Measurements from ENCODE around the gene ZCCHC13.

GRCh38 chrX:74292808-74293123 lies 11.2 kb upstream of the ZCCHC13 start:
- TF ChIP-seq, protein P1, sequence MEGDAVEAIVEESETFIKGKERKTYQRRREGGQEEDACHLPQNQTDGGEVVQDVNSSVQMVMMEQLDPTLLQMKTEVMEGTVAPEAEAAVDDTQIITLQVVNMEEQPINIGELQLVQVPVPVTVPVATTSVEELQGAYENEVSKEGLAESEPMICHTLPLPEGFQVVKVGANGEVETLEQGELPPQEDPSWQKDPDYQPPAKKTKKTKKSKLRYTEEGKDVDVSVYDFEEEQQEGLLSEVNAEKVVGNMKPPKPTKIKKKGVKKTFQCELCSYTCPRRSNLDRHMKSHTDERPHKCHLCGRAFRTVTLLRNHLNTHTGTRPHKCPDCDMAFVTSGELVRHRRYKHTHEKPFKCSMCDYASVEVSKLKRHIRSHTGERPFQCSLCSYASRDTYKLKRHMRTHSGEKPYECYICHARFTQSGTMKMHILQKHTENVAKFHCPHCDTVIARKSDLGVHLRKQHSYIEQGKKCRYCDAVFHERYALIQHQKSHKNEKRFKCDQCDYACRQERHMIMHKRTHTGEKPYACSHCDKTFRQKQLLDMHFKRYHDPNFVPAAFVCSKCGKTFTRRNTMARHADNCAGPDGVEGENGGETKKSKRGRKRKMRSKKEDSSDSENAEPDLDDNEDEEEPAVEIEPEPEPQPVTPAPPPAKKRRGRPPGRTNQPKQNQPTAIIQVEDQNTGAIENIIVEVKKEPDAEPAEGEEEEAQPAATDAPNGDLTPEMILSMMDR (IDR thresholded peaks at IDR 0.05), result peak in 1 of 7 experiments; percentile 5
- TF ChIP-seq POLR2A (IDR thresholded peaks at IDR 0.05), result no peak
- no peak for TF ChIP-seq POLR2AphosphoS5 (IDR thresholded peaks at IDR 0.05)
